HS-5 (cell line): ENCODE results near the gene FIBIN.
"Not testable (repeated sequence)": the region's sequence is repeated elsewhere in the genome, so short reads cannot be mapped to it uniquely, and the experiment has no call there.

Source experiments
- DNase-seq: peaks from one replicate; pipeline ENCODE4 v3.0.0-alpha.2; 2012; ENCODE audit warnings: low read depth

Gene FIBIN

DNA sequence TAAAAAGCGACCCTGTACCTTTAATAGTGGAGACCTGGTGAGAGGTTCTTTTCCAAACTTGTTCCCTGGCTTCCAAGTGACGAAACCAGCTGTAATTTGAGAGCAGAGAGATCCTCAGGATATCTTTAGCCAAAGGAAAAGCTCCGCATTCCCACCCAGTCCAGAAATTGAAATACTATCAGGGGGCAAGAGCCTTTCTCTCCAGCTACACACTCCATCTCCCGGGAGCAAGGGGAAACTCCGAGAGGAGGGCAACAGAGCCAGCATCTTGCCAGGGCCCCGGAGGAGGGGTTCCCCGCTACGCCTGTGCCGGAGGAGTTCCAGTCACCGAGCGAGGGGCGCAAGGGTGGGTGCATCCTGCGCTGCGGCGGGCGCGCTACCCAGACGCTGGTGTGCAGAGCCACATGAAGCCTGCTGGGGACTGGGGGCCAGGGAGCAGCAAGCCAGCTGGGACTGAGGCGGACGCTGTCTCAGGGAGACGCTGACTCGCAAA, at the start of gene FIBIN:
Gene FIBIN (plus strand): TSS at position 148 of the 493 bp plus-strand sequence. CDS start 415 bp downstream, outside the sequence.
- no peak for DNase-seq

- DNase-seq = no peak
Observed at GRCh38 chr11:26944866-26945664, 48.8 kb upstream of the FIBIN start.

DNA sequence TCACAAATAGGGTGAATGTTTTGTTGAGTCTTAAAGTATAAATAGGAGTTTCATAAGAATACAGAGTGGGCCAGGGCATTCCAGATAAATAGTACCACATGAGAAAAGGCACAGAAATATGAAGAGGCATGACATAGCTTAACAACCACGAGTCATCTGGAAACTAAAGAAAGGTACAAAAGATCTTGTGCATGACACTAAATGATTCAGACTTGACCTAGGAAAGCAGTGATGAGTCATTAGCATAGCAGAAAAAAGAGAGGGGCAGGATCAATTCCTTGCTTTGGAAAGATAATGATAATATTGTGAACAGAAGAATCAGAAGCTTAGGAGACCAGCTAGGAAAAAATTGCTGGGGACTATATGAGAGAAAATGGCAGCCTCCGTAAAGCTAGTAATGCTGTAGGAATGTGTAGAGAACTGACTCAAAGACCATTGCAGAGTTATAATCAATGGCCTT, 47.6 kb upstream of the FIBIN start:
- DNase-seq = peak; percentile 91

GRCh38 chr11:26947379-26947844, 46.5 kb upstream of the FIBIN start:
- peak; percentile 99 for DNase-seq

GRCh38 chr11:26947904-26948639, 45.8 kb upstream of the FIBIN start:
- DNase-seq = no peak

GRCh38 chr11:26948881-26949280, 45.0 kb upstream of the FIBIN start:
- DNase-seq = no peak

DNA sequence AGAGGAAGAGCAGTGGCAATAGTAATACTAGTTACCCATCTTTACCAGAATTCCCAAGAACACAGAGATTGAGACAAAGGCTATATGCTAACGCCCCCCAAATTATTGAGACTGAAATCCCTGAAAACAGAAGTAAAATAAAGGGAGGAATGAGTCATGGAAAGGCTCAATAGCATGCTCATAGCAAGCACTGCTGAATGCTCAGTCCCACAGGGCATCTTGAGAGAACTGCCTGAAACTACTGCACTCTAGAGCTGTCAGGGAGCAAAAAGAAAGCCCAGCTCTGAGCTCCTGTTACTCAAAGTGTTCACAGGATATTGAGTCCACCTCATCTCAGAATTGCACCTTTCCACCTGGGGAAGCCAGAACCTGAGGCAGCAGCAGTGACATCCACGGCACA, 44.1 kb upstream of the FIBIN start:
- DNase-seq = no peak

DNA sequence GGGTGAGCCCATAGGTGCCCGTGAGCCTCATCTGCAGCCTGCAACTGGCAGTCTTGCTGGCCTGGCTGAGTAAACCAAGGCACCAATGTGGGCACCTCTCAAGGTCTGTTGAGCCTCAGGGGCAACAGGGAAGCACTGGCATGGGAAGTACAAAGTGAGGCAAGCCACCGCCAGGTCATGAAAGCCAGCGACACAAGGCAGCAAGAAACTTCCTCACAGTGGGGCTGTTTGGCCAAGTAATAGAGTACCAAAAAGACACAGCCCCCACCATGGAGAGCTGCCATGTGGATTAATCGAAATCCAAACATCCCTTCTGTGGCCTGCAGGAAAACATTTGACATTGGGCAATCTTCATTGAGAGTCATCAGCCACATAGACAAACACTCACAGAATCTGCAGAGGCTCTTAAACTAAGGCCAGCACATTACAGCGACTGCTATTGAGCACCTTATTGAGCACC, 43.6 kb upstream of the FIBIN start:
- no peak for DNase-seq

- DNase-seq = no peak
Observed at GRCh38 chr11:26951809-26952515, 42.0 kb upstream of the FIBIN start.

DNA sequence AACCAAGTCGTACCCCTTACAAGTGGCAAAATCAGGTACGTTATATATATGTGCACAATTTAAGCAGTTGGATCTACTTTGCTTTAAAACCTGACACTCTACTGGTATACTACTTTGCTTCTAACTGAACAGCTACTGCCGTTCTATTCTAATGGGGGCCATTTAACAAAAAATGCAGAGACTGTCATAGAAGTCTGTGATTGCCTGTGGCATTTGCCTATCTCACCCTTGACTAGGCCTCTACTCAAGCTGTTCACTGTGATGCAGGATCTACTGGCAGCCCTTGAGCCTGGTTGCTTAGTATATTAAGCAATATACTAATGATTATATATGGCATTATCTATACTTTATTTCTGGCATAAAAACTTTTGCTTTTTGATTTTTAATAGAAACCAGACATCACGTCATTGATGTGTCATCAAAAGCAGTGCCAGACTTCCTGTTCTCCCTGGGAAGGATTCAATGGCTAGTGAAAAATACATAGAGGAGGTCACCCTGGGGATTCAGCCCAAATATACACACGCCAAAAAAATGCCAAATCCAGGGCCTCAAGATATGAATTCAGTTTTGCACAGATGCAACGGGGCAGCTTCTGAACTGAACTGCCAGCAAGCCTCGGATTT, 40.0 kb upstream of the FIBIN start:
- no peak for DNase-seq

DNA sequence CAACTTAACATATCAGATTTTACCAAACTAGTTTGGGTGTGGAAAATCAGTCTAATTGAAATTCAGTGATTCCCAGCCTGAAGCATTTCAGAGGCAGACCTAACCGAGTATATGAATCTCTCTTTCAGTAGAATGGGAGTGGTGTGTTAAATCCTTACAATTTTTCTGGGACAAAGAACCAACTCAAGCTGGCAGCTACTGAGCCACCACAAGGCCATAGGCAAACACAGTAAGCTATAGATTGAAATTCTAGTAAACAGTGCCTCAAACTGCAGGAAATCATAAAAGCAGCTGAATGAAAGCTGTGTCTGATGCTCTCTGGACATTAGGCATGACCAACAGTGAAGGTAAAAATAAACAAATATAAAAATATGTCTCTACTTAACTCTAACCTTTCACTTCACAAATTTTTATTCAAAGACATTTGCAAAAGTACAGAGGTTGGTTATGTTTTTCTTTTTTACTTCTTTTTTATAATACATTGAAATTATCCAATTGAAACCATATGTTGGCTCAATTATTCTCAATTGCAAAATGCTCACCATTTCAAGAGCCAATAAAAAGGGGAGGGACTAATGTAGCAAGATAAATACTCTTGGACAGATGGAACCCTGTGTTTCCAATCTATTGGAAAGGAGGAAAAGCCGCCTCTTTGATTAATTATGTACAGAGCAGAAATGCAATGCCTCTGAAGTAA, 35.8 kb upstream of the FIBIN start:
- no peak for DNase-seq

DNA sequence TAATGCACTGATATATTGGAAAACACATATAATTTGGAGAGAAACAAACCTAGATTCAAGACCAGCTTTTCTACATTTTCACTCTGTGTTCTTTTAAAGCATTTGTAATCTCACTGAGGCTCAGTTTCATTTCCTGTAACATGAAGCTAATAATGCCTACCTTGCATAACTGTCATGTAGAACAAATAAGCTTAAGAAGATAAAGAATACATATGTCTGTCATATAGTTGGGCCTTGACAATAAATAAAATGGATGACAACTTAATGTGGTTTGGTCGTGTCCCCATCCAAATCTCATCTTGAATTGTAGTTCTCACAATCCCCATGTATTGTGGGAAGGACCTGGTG, 35.2 kb upstream of the FIBIN start:
- DNase-seq = no peak

DNA sequence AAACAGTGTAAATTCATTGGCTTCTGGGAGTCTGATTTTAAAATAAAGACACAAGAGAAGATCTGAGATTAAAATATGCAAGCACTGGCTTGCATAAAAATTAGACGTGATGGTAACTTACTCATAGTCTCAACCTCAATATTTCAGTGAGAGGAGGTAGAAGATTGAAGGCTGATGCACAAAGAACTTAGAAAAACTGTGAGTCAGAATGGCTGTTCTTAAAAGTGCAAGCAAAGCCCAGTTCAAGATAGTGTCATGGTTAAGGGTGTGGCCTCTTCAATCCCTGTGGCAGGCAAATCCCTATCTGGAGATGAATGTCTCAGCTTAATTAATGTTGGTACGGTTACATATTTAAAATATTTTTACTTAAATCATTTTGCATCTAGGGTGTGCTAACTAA, 33.6 kb upstream of the FIBIN start:
- no peak for DNase-seq

GRCh38 chr11:26963764-26964163, 30.1 kb upstream of the FIBIN start:
- no peak for DNase-seq

GRCh38 chr11:26964339-26964738, 29.6 kb upstream of the FIBIN start:
- DNase-seq = no peak

- DNase-seq = not testable (repeated sequence)
Observed at GRCh38 chr11:26964847-26965485, 28.9 kb upstream of the FIBIN start.

DNA sequence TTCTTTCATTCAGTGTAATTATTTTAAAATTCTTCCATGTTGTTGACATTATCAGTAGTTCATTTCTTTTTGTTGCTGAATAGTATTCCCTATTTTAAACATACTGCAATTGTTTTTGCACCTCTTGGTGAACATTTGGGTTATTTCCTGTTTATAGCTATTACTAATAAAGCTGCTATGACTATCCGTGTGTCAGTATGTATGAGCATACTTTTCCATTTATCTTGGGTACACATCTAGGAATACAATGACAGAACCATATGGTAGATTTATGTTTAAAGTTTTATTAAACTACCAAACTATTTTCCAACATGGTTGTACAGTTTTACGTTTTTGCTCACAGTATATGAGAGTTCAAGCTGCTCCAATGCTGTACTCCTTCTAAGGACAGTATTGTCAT, 22.0 kb upstream of the FIBIN start:
- DNase-seq = no peak

- no peak for DNase-seq
Observed at GRCh38 chr11:26974069-26974783, 19.7 kb upstream of the FIBIN start.

GRCh38 chr11:26974996-26975395, 18.9 kb upstream of the FIBIN start:
- no peak for DNase-seq

DNA sequence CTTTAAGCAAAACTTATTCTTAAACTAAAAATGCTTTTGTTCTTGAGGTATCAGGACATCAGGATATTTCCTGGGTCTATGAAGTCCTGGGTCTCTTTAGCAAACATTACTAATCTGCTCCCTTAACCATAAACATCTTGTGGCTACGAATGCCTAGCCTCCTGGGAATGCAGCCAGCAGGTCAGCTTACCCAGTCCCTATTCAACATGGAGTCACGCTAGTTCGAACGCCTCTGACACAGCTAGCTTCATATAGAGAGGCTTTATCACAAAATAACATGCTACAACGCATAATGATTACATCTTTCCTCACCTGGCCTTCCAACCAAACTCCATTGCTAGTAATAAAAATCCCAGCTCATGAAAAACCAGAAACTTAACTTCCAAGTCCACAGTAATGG, 17.5 kb upstream of the FIBIN start:
- DNase-seq = no peak
